ENCODE data around the gene KRTAP10-5.
"Not testable (repeated sequence)": the region's sequence is repeated elsewhere in the genome, so short reads cannot be mapped to it uniquely, and the experiment has no call there.

KRTAP10-5 gene

DNA sequence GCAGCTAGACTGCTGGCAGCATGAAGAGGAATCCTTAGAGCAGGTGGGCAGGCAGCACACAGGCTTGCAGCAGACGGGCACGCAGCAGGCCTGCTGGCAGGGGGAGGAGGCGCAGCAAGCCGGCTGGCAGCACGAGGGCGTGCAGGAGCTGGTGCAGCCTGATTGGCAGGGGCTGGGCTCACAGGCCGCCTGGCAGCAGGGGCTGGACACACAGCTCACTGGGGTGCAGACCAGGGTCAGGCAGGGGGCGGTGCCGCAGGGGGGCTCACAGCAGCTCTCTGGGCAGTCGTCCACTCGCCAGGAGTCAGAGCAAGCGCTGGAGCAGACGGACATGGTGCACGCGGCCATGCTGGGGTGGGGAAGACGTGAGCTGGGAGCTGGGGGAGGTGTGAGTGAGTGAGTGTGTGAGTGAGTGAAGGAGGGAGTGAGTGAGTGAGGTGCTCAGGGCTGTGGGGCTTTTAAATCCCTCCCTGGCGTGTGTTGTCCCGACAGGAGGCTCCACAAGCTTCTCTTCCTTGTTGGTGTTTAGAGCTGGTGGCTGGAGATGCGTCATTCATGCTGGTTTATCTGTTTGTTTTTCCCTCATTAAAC lies at the start of gene KRTAP10-5:
Gene KRTAP10-5, minus strand, starts transcription at position 374 of the 591 bp plus-strand sequence. Its CDS starts 26 bp downstream, at position 348.
- not testable (repeated sequence) for DNase-seq

- no peak for DNase-seq
These were observed 48.4 kb upstream of the KRTAP10-5 start for GRCh38 chr21:44628707-44629391.

DNA sequence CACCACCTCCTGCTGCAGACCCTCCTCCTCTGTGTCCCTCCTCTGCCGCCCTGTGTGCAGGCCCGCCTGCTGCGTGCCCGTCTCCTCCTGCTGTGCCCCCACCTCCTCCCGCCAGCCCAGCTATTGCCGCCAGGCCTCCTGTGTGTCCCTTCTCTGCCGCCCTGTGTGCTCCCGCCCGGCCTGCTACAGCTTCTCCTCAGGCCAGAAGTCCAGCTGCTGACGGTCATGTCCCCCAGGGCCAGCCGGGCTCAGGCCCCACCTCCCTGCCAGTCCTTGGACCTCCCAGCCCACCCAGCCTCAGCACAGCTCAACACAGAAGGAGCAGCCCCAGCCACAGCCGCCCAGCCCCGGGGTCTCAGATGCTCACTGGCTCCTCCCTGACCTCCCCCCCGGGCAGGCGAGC lies 47.4 kb upstream of the KRTAP10-5 start:
- not testable (repeated sequence) for DNase-seq

- not testable (repeated sequence) for DNase-seq
These were observed 46.9 kb upstream of the KRTAP10-5 start for GRCh38 chr21:44627181-44627822.

DNA sequence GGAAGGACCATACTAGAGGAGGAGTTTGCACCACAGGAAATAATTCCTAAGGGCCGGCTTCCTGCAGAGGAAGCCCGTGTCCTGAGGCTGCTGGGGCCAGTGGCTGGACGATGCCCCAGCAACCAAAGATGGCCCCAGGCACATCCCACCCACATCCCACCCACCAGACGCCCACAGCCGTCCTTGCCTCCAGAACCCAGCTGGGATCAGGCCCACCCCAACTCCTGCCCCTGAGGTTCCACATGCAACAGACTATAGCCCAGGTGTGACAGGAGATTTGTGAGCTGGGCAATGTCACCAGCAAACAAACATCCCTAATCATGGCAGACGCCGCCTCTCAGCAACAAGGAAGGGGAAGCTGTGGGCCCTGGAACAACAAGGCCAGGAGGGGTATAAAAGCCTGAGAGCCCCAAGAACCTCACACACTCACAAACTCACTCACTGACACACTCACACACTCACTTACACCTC lies 46.3 kb upstream of the KRTAP10-5 start, which contains the start of gene KRTAP10-9:
Gene KRTAP10-9, plus strand, starts transcription at position 421 of the 471 bp plus-strand sequence. CDS start 79 bp downstream, outside the sequence.
- DNase-seq = no peak

DNA sequence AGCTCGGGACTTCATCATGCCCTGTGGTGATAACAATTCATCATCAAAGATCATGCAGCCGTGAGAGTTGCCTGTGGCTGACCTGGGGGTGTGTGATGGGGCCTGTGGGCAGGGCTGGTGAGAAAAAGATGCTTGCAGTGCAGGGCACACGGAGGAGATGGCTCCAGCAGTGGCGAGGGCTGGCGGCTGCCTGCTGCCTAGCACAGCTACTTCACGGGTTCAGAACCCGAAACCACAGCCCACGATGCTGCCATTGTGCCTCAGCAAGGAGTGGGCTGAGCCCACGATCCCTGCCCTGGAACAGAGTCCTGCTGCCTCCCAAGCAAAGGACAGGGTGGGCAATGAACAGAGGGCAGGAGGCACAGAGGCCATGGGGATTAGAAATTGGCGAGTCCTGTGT lies 45.9 kb upstream of the KRTAP10-5 start:
- no peak for DNase-seq

GRCh38 chr21:44625756-44626155 lies 45.4 kb upstream of the KRTAP10-5 start:
- no peak for DNase-seq

GRCh38 chr21:44623575-44623974 lies 43.2 kb upstream of the KRTAP10-5 start:
- no peak for DNase-seq

DNA sequence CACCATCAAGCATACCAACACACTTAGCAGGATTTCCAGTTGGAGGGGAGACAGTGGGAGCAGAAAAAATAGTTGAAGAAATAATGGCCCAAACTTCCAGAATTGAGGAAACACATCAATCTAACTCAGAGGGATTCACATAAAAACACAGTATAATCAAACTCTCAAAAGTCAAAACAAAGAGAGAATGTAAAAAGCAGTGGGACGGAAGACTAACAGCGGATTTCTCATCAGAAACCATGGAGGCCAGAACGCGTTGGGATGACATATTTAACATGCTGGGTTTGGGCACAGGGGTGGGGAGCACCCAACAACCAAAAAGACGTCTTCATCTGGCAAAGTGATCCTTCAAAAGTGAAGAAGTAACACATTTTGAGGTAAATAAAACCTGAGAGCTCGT lies 39.5 kb upstream of the KRTAP10-5 start:
- DNase-seq = no peak

DNA sequence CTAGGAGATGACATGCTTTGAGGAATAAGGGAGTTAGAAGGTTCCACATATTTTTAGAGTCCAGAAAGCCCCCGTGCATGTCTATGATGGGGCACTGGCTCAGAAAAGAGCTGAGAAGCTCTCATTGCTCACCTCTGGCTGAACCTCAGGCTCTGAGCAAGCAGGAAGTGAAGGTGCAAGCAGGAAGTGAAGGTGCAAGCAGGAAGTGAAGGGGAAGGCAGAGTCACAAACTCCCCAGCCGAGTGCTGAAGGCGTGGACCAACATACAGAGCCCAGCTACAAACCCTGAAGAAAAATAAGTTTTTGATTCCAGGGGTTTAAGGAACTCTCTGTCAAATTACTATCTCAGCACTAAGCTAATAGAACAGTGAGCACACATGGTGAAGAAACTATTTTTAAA lies 38.5 kb upstream of the KRTAP10-5 start:
- no peak for DNase-seq

GRCh38 chr21:44618504-44618903 lies 38.1 kb upstream of the KRTAP10-5 start:
- no peak for DNase-seq

DNA sequence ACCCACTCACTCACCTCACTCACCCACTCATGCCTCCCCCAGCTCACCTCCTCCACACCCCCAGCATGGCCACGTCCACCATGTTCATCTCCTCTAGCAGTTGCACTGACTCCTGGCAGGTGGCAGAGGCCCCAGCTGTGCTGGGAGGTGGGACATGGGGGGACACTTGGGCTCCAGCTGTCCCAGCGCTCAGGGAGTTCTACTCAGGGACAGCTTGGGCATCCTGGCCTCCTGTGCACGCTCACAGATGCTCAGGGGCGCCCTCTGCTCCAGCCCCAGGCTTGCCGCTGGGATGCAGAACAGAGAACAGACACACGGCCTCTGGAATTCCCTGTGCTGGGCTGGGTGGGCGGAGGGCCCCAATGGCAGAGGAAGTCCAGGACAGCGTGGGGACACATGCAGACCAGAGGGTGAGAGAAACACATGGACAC lies 36.7 kb upstream of the KRTAP10-5 start:
- no peak for DNase-seq

DNA sequence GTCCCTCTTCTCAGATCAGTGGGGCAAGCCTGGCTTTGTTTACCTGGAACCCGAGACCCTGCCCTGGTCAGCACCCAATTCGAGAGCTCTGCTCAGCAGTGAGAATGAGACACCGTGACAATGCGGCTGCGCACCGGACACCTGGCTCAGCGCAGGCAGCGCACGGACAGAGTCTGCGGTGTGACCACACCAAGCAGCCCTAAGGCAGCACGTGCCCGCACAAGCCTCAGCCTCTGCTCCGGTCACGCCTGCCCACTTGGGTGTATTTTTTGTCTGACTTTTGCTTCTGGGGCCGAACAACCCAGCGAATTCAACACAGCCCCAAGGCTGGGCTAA lies 36.2 kb upstream of the KRTAP10-5 start:
- DNase-seq = no peak

DNA sequence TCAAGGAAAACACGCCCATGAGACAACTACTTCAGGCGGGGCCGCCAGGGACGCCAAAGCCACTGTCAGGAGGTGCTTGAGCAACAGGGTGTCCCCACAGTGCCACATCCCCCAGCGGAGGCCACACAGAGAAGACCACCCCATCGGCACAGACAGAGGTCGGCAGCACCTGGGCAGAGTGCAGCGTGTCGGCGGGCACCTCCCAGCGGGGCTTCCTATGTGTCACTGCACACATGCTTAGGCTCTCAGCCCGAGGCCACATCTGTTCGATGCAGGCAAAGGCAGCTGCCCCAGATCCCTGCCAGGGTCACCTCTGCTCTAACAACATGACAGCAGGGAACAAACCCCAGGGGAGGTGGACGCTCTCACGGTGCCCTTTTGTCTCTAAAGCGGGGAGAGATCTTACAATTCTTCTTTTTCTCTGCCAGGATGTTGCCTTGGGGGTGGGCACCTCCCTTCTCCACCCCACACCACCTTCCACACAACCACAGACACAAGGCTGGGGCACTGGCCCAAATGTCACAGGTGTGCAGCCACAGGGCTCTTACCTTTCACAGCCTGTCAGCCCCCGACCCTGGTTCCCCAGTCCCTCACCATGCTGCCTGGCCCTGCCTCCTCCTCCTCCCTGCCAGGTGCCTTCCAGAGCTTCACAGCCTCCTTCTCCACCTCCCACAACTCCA lies 35.6 kb upstream of the KRTAP10-5 start:
- no peak for DNase-seq

DNA sequence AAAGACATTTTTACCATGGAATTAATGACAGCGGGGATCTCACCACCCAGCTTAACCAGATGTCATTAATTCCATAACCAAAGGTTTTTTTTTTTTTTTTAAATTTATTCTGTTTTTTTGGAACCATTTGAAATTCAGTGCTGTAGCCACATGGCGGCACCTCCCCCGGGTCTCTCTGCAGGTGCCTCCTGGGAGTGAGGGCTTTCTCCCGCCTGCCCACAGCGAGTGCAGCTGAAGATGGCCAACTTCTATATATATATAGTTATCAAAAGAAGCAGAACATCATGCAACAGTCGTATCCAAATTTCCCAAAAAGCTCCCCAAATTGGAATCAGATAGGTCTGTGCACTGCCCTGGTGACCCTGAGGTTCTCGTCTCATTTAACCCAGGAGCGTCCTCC lies 35.1 kb upstream of the KRTAP10-5 start:
- DNase-seq = no peak

- no peak for DNase-seq
These were observed 34.6 kb upstream of the KRTAP10-5 start for GRCh38 chr21:44614961-44615391.

- no peak for DNase-seq
These were observed 33.8 kb upstream of the KRTAP10-5 start for GRCh38 chr21:44614161-44614631.

GRCh38 chr21:44613386-44614155 lies 33.2 kb upstream of the KRTAP10-5 start:
- no peak for DNase-seq

- DNase-seq = no peak
These were observed 32.3 kb upstream of the KRTAP10-5 start for GRCh38 chr21:44612669-44613229.

- no peak for DNase-seq
These were observed 31.7 kb upstream of the KRTAP10-5 start, which contains the start of gene KRTAP10-8 for GRCh38 chr21:44612029-44612486. KRTAP10-8 (plus strand) TSS chr21:44612079; CDS start chr21:44612101, 22 bp downstream.

DNA sequence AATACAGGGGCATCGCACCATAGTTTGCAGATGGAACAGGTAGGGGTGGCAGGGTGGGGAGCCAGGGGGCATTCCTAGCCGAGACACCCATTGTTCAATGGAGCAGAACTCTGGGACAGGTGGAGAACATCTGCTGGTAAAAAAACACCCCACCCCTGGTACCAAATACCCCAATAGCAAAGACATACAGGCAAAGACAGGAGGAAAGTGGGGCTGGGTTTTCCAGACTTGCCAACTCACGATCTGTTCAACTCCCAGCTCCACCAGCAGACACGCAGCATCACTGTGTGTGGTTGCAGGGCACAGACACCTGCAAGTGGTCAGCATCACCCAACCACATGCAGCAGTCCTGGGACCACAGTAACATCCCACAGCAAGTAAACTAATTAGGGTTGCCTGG lies 31.1 kb upstream of the KRTAP10-5 start:
- no peak for DNase-seq

Measured in NCI-H2081 (cell line).